NCI-H128 (cell line): ENCODE data around the gene FIBIN.
"Not testable (repeated sequence)": the region's sequence is repeated elsewhere in the genome, so short reads cannot be mapped to it uniquely, and the experiment has no call there.

Experiments used
- DNase-seq: peaks from one replicate; lab custom pipeline; 2025; ENCODE audit not compliant: unreplicated experiment; lab: John Stamatoyannopoulos, UW

The FIBIN gene

DNA sequence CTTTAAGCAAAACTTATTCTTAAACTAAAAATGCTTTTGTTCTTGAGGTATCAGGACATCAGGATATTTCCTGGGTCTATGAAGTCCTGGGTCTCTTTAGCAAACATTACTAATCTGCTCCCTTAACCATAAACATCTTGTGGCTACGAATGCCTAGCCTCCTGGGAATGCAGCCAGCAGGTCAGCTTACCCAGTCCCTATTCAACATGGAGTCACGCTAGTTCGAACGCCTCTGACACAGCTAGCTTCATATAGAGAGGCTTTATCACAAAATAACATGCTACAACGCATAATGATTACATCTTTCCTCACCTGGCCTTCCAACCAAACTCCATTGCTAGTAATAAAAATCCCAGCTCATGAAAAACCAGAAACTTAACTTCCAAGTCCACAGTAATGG is 17.5 kb upstream of the FIBIN start:
- no peak for DNase-seq

DNA sequence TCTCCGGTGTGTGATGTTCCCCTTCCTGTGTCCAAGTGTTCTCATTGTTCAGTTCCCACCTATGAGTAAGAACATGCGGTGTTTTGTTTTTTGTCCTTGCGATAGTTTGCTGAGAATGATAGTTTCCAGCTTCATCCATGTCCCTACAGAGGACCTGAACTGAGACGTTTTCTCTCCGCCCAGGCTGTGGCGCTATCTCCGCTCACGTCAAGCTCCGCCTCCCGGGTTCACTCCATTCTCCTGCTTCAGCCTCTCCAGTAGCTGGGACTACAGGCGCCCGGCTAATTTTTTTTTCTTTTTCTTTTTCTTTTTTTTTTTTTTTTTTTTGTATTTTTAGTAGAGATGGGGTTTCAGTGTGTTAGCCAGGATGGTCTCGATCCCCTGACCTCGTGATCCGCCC is 16.7 kb upstream of the FIBIN start:
- DNase-seq, result not testable (repeated sequence)

DNA sequence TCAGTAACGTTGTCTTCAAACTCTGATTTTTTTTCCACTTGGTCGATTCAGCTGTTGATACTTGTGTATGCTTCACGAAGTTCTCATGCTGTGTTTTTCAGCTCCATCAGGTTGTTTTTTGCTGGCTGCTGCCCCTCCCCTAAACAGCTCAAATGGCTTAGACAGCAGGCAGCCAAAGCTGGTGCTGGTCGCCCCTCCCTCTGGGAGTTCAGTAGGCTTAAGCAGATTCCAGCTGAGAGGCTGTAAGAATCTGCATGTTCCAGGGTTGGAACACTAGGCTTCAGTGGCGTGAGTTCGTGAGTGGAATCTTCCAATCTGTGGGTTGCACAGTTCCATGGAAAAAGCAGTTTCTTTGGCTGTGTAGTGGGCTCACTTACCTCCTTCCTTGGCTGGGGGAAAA is 10.3 kb upstream of the FIBIN start:
- no peak for DNase-seq

DNA sequence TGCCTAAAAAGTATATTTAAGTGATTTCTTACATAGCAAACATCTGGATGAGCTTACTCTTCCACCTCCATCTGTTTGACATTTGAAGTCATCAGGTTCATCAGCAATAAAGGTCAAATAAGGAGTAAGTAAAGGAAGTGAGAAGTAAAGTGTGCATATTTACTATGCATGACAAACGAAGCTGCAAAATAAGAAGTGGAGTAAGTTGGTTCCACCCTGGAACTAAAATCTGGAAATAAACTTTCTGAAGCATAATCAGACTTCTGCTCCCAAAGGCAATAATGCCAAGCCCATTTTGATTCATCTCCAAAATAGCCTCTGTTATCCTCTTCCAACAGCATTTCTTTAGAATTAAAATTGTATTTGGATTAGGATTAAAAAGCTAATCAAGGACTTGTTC is 8.4 kb upstream of the FIBIN start:
- no peak for DNase-seq

DNA sequence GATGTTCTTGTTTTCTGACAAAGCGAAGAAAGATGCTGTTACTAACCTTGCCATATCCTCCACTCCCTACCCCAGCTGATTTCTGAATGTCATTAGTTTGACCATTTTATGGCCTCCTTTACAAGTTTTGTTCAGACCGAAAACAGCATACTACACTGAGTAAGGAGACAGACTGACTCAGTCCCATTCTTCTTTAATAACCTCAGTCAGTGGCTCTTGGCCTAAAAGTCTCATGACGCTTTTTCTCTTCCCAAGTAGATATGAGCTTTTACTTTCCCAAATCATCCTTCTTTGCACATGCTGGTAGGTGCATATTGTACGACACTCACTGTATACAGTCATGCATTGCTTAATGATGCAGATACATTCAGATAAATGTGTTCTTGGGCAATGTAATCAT is 8.0 kb upstream of the FIBIN start:
- no peak for DNase-seq

DNA sequence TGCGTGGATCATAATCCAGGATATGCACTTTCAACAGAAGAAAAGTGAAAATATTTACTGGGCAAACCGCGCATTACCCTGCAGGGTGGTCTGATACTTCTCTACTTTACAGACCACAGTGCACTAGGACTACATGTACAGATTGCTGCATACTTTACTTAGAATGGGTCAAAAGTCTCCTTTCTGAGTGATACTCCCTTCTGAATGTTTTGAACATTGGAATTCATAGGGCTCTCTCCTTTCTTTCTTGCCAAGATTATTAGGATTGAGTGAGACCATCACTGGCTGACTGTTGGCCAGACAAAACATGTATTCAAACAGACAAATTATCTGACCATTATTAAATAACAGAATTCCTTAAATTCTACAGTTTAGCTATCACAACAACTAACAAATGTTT is 6.6 kb upstream of the FIBIN start:
- no peak for DNase-seq

DNA sequence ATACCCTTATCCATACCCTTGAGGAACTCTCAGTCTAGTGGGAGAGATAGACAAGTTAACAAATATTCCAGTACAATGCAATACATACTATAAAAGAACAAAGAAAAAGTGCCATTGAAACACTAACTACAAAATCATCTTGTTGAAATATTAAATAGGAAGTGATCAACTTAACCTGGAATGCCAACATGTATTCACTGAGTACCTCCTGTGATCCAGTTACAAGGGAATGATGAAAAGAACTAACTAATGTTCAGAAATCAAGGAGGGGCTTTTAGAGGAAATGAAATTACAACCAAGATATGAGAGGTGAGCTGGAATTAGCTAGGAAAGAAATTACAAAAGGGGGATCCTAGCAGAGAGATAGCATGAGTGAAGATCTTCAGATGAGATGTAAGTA is 6.2 kb upstream of the FIBIN start:
- no peak for DNase-seq

DNA sequence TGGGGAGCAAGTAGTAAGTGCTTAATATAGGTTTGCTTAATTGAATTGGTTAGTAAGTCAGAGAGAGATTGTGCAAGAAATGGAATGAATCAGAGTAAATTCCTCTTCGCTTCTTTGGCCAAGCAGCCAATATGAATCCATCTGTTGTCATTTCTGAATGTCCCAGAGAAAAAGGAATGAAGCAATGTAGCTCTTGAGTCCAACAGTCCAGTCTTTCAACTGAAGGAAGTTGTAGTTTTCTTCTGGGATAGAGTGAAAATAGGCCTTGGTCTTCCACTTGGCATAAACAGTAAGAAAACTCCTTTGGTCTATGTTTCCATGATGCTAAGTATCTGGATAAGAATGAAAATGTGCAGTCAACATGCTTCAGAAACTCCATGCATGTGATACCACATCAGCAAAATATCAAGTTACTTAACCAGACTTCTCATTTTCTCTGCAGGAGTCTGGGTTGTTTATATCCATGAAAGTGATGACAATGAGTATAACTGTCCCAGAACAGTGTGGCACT is 1.8 kb upstream of the FIBIN start:
- no peak for DNase-seq

DNA sequence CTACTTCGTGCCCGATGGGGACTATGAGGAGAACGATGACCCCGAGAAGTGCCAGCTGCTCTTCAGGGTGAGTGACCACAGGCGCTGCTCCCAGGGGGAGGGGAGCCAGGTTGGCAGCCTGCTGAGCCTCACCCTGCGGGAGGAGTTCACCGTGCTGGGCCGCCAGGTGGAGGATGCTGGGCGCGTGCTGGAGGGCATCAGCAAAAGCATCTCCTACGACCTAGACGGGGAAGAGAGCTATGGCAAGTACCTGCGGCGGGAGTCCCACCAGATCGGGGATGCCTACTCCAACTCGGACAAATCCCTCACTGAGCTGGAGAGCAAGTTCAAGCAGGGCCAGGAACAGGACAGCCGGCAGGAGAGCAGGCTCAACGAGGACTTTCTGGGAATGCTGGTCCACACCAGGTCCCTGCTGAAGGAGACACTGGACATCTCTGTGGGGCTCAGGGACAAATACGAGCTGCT is 751 bp downstream of the FIBIN start:
- no peak for DNase-seq

DNA sequence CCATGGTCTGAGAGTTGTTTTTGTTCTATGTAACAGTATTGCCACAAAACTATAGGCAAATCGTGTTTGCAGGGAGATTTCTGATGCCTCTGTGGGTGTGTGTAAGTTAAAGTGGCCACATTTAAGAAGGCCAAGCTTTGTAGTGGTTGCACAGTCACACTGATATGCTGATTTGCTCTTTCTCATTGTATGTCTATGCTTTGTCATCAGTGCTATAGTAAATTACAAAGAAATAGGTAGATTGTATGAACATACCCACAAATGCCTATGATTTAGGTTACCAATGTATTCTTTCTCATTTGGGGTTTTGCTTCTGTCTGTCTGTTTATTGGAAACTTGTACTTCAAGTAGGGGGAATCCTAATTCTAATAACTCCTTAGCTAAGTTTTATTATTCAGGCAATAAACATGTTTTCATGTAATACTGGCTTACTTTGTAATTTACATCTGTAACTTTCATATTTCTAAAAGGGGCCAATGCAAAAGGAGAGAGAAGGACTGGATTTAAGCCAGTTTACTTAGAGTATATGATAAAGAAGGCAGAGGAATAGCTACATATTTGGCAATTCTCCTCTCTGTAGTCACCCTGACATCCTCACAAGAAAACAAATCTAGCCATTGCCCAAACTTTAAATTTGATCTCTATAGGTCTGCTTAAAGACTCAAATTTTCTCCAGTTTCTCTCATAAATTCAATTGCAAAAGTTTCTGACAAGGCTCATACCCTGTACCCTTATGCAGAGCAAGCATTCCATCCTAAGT is 2.0 kb downstream of the FIBIN start:
- DNase-seq, result no peak

DNA sequence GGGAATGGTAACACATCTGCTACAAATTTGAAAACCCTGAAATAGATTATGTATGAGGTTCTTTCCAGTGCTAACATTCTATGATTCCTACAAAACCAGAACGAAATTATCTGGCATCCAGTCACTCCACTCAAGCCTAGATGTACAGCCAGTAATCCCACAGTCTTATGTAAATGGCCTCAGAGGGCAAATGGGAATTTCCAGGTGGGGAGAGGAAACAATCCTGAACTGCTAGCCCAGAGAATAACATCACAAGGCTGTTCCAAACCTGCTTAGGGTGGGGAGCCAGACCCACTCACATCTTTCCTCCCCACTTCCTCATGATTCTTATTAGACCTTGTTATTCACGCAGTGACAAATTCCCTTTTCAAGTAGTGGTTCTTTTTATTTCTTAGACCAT is 3.5 kb downstream of the FIBIN start:
- DNase-seq, result no peak

DNA sequence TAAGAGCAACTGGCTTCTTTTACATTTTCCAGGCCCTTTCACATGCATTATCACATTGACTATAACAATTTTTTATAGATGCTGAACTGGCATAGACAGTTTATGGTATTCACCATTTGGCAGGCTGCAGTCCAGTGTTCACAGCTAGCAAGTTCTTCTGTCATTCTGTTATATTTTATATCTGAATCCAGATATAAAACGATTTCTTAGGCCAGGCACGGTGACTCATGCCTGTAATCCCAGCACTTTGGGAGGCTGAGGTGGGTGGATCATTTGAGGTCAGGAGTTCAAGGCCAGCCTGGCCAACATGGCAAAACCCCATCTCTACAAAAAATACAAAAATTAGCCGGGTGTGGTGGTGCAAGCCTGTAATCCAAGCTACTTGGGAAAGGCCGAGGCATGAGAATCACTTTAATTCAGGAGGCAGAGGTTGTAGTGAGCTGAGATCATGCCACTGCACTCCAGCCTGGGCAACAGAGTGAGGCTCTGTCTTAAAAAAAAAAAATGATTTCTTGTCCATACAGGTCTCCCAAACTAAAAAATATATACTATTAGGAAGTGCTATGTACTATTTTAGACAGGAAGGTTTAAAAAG is 7.3 kb downstream of the FIBIN start:
- DNase-seq, result not testable (repeated sequence)

DNA sequence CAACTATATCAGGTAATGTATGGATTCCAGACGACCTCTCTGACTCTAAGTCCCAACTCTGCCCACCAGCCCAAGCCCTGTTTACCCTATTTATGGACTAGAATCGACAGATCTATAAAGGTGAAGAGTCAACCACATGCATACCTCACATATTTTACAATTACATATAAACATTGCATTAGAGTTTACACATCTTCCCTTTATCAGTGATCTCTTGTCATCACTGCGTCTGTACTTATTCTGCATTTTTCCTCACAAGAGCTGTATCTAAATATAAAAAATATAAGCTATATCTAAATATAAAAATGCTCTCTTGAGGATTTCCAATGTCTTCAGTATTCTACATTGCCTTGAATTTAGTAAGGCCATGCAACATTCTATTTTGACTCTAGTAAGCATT is 8.5 kb downstream of the FIBIN start:
- DNase-seq, result no peak

DNA sequence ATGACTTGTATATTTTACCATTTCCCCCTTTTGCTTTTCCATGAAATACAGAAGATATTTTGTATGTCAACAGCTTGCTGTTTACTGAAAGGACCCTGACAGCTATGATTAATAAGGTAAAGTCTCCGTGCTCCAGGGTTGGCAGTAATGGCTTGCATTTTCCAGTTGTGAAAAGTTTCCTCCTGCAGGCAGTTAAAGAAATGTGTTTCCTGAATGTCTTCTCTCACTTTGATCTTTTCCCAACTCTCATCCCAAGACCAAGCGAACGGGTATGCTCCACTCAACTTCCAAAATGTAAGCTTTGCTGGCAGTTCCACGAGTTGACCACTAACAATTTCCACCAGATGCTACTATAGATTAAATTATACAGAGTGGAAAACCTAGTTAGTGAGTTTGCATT is 8.9 kb downstream of the FIBIN start:
- DNase-seq, result no peak

DNA sequence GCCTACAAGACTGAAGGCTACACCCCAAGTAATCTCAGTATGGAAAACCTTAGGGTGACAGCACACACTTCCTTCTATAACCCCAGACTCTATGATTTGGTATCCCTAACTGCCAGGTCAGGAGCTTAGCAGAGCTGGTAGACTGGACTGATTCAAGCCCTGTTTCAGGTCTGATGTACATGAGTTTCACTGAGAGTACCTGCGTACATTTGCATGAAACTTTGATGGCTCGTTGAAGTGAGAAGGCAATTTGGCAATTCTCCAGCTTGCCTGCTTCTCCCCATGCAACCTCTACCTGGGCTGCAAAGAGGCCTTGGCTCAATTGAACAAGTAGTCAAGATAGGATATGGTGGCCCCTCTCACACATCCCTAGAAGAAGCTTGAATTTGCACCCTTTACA is 10.2 kb downstream of the FIBIN start:
- DNase-seq, result no peak

DNA sequence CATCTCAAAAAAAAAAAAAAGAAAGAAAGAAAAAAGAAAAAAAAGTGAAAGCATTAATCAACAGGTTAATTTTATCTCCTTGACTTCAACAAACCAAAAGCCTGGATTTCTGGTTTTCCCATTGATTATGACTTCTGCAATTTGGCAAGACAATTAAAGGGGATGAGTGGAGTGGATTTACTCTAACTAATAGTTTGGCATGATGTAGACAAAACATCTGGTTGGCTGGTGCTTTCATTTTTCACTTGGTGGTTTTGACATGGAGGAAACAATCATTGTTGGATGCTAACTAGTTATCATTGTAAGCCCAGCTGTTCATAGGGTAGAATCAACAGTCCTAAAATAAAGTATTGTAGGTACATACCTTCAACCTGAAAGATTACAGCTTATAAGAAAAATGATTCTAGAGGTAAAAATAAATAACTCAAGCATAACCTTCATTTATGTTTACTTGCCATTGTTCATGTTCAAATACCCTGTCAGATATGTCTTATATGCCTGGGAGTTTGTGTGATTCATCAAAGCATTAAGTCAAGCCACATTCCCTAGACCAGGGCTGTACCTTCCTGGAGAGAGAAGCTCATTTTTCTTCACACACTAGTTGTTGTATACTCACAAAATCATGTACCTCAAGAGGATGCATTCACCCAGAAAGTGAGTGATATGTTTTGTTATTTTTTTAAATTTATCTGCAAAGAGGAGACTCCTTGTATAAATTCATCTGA is 15.1 kb downstream of the FIBIN start:
- no peak for DNase-seq

DNA sequence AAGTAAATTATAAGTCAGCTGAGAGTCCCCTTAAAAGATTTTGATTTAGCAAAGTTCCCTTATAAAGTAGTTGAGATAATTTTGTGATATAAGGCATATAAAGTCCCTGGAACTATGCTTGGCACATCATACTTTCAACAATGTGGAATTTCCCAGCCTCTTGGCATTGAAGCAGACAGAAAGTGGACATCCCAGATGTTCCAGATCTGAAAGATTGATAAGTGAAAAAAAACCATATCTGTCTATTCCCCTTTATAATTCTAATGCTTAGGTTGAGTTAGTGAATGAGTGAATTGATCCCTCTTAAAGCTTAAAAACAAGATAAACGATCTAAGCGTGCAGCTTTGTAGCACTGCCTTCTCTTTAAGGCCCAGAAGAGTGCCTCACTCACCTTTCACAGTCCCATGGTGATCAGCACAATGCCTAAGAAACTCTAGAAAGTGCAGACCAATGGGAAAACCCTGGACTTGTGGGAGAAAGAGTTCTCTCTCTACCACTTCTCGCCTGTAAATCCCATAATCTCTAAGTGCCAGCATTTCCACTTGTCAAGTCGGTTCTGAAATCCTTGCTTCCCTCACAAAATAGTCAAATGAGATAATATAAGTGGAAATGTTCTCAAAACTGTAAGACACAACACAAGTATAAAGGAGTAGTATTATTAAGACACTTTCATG is 17.8 kb downstream of the FIBIN start:
- DNase-seq, result no peak

DNA sequence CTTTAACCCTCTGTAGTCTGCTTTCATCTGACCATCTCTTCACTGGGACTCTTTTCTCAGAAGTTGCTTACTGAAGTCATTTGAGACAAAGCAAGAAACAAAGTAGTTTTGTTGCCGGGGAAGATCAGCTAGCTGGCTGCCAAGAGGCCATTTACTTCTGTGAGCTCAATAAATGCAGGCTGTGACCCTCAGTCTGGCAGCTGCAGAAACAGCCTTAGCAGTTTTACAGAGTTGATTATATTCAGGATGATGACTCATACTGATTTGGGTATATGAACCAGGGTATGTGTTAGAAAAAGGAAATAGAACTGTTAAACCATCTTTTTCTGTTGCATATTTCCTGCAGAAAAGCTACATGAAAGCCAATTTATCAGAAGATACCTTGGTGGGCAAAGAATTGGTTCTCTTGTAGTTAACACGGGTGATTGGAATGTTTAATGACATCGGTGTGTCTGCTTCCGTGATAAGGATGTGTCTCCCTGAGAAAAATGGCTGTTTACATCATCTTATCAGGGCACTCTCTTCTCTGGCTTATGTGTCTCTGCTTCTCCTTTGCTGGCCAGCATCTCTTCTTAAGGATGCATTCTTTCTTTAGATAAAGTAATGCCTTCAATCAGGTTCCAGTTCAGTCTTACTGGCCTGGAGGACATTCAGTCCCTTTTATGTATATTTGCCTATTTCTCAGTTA is 18.5 kb downstream of the FIBIN start:
- no peak for DNase-seq

DNA sequence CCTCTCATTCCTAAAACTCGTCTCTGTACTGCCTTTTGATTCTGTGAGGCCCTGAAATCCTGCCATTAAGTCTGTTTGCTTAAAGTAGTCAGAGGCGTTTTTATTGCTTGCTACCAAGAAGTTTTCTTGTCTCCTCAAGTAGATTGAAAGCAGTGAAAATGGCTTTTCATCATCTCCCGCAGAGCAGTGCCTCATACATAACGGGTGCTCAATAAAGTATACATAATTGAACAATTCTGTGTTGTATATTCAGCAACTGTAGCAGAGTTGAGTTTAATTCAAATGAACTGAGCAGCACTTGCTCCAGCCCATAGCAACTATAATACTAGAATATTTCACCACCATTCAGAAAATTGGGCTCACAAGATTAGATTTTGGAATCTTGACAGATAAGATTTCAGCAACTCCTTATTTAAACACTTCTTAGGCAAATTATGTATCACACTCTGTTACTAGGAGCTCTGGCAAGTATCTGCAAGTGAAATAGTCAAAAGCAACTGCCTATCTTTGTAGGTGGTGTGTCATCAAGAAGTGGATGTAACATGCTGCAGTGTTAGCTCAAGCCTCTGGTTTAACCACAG is 20.0 kb downstream of the FIBIN start:
- DNase-seq, result no peak

DNA sequence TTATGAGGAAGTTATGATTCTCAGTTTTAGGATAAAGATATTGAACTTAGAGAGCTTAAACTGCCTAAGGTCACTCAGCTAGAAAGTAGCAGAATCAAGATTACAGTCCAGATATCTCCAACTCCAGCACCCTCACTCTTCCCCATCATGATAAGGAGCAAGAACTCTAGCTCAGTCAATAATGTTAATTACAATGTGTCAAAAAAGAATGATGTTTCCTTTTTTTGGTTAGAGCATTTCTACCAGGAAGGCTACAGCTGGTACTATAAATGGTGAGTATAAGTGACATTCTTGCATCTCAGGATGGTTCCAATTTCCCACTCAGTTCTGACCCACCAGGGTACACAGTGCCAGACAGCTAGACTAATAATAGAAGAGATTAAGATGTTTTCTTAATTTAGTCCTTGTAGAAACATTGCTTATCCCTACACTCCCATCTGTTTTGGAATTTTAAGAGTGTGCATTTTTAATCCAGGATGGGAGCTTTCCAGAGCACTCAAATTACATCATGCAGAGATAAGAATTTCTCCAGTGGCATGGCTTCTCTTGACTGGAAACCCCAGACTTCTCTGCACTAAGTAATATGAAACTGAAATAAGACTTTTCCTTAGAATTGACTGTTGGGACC is 25.1 kb downstream of the FIBIN start:
- DNase-seq, result no peak
